EL (cell line): ENCODE measurements around the gene DEFB129.

Experiments used
- DNase-seq: peaks from one replicate; pipeline ENCODE4 v3.0.0-alpha.2; 2016

Gene DEFB129

DNA sequence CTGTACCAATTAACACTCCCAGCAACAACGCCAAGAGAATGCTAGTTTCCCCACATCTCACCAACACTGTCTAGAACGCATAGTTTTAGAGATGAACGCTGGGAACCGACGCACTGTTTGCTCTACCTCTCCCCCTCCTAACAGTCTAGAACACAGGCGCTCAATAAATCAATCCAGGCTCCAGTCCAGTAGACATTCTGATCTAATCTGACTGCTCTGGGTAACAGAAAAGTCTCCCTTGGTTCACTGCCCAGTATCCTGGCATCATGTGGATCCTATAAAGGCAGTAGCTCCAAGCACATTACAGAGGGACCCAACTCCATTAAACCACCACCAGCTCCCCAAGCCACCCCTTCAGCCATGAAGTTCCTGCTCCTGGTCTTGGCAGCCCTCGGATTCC lies 30.4 kb downstream of the DEFB129 start, which contains the start of gene DEFB132:
Gene DEFB132, plus strand, starts transcription at position 306 of the 400 bp plus-strand sequence. Its CDS starts 55 bp downstream, at position 361.
- no peak for DNase-seq

DNA sequence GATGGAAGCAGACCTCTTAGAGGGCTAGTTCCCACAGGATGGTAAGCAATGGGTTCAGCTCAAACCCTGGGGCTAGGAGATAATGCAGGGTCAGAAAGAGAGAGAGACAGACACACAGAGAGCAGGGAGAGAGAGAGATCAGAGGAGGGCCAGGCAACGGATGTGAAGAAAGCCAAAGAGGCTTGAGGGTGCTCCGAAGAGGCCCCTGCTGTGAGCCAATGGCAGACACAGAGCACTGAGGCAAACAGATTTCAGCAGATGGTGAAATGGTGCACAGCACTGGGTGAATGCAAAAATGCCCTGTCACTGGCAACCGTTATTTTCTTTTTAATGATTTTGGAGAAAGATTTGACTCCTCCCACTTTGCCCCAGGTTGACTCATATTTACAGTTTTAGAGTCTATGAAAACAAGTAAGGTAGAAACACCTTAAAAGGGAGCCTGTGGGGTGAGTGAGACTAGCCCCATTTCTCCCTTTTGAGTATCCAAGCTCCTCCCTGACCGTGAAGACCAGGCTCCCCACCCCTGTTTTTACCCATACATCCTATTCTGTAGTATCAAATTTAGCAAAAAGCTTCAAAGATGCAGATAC lies 31.3 kb downstream of the DEFB129 start:
- no peak for DNase-seq

DNA sequence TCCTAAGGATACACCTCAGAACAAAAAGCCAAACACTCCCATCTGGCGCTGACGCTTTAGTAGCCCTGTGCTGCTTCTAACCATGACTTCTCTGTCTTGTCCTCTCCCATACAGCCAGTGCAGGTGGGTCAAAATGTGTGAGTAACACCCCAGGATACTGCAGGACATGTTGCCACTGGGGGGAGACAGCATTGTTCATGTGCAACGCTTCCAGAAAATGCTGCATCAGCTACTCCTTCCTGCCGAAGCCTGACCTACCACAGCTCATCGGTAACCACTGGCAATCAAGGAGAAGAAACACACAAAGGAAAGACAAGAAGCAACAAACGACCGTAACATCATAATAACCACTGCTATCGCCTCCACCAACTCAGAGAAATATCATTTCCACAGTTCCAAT lies 31.9 kb downstream of the DEFB129 start:
- peak; percentile 26 for DNase-seq

DNA sequence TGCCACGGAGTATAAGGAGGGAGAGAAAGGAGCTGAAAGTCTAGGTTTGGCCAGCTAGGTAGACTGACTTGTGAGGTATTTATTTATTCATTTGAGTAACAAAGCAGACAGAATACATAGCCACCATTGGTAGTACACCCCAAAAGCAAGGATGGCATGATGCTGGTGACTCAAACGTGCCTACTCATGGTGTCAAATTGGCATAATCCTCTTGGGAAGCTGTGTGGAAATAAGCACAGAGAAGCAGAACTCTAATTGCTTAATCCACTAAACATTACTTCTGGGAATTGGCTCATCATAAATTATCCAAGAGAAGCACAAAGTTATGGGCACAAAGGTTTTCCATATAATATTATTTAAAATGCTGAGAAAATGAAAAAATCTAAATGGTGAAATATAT lies 32.9 kb downstream of the DEFB129 start:
- DNase-seq: no peak

DNA sequence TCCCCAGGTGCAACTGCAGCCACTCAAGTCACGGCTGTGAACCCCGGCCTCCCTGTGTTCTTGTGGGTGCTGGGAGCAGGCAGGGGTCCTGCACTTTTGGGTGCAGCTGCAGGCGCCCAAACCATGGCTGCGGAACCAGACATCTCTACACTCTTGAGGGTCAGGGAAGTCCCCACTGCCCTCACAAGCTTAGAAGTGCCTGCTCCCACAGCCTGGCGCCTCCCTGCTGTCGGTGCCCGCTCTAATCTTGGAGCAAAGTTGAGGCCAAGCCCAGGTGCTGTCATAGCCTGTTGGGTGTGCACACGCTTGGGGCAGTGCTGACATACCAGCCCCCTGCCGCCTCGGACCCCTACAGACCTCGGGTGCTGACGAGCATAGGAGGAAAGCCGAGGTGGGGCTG lies 36.6 kb downstream of the DEFB129 start:
- no peak for DNase-seq

DNA sequence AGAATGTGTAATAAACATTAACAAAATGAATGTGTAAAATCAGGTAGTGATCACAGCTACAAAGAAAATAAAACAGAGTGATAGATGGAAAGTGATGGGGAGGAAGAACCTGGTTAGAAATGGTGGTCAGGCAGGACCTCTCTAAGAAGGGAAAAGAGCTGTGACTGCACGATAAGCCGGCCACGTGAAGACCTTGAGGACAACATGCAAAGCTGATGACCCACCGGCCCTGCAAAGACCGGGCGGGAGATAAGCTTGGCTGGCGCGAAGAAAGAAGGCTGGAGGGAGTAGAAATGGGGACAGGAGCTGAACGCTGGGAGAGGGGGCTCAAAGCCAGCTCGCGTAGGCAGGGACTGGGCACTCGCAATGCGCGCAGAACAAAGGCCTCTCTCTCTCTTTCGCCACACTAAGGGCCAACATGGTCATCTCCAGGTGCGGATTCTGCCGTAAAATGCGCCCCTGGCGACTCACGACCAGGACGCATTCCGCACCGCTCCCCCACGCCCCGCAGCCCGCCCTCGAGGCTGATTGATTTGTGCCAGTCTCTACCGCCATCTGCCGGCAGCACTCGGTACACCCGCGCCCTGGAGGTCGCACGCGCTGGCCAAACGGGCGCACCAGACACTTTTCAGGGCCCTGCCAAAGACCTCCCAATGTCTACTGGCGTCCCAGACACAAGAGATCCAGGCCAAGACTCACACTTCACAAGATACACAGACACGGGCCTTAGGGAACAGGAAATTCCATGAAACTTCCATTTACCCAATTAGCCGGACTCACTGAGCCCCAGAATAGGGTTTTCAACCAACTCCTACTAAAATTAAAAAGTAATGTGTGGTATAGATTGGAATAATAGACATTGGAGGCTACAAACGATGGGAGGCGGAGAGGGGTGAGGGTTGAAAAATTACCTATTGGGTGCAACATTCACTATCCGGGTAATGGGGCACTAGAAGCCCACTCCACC lies 39.8 kb downstream of the DEFB129 start:
- DNase-seq: peak; percentile 75

DNA sequence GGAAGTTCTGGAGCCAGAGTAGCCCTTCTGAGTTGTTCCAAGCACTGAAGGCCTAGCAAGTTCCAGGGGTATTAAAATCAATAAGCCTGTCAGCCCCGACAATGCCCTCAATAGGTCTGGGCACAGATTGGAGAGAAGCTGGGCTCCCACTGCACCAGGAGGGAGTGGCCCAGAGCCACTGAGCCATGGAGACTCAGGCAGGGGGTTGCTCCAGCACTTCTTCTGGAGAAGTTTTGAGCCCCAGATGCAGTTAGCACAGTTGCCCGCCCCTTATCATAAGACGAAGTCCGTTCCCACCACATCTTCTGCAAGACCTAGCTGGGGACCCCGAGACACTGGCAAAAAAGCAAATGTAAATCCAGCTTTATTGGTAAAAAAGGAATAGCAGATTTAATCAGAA lies 43.5 kb downstream of the DEFB129 start:
- DNase-seq: no peak

DNA sequence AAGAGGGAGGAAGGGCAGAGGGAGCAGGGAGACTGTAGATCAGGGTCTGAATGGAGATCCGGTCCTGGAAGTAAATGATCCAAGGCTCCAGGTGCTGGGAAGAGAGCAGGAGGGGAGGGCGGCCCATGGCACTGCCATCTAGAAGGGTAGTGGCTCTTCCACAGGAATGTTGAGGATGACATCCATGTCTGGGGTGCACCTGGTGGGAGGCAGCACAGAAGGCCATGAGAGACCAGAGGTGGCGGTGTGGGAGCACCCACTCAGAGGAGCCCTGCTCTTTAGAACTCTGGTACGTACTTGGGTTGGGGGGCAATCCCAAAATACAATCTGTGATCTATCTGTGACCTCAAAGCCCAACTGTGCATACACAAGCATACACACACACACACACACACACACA lies 44.0 kb downstream of the DEFB129 start:
- no peak for DNase-seq

DNA sequence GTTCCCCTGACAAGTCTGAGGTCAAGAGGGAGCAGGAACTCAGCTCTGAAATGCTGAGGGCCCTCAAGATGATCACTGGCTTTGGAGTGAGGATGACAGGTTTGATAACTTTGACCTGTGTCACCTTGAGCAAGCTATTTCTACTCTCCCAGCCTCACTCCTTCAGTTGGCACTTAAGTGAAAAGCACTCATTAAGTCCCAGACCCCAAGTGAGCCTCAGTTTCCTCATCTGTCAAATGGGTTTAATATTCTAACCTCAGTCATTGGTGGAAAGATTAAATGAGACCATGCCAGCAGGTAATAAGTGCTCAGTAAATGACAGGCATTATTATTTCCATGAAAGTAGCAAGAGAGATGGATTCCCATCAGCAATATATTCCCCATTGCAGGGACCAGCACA lies 44.5 kb downstream of the DEFB129 start:
- DNase-seq: no peak

DNA sequence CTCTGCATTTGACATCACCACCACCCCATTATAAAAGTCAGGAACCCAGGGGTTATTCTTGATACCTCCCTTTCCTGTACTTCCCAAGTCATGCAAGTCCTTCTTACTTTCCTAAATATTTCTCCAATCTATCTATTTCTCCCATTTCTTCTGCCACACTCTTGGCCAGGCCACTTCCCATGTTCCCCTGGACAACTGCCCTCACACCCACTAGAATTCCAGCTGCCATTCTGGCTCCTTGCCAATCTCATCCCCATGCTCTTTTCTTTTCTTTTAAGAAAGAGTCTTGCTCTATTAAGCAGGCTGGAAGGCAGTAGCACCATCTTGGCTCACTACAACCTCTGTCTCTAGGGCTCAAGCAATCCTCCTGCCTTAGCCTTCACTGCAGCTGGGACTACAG lies 45.7 kb downstream of the DEFB129 start:
- DNase-seq: no peak

DNA sequence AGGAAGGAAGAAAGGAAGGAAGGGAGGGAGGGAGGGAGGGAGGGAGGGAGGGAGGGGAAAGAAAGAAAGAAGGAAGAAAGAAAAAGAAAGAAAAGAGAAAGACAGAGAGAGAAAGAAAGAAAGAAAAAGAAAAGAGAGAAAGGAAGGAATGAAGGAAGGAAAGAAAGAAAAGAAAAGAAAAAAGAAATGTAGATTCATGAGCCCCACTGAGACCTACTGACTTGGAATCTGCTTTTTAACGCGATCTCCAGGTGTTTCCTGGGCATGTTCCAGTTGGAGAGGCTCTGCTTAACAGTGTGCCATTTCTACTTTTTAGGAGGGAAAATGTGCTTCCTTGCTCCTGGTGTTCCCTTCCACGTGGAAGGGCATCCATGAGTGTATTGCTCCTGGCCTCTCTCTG lies 46.8 kb downstream of the DEFB129 start:
- DNase-seq: no peak

DNA sequence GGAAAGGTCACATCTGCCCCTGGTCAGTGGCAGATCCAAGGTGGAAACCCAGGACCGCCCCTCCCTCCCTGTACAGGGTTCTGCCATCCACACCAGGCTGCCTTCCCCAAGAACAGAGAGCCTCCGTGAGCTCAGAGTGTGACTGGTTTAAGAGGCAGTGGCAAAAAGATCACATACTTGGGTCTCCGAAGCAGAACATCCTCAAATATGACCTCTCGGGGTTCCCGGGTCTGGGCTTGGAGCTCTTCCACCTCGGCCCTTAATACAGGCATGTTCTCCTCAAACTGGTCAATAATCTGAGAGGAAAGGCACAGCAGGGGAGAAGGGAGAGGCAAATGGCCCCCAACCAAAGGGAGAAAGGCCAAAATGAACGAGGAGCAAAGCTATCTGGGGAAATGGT lies 48.7 kb downstream of the DEFB129 start:
- no peak for DNase-seq

DNA sequence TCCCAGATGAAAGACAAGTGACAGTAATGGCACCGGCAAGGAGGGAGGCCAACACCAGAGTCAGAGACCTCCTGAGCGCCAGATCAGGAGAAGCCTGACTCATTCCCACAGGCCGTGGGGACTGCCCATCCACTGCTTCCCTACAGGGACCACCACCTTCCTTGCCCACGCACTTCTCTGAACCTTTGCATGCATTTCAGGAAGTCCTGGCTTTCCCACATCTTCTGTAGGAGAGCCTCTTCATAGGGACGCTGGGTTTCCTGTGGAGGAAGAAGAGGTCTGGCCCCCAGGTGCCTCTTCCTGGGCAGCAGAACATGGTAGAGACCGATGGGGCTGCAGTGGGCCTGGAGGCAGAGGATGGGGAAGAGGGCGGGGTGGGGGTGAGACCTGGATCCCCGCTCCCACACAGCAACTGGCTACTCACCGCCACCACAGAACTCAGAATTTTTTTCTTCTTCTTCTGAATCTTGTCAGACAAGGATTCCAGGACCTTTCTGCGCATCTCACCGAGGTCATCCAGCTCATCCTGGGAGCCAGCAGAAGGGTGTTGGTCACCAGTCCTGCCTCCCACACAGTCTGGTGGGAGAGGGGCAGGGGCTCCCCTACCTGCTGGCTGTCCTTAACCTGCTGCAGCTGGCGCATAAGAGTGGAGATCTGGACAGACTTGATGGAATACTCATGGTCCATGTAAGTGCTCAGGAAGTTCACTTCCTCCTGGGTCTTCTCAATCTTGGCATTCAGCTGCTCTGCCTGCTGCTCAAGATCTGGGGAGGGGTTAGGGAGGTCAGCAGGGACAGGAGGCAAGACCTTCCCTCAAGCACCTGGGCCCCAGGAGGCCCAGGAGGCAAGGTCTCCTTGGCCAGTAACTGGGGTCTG lies 49.8 kb downstream of the DEFB129 start:
- DNase-seq: no peak

DNA sequence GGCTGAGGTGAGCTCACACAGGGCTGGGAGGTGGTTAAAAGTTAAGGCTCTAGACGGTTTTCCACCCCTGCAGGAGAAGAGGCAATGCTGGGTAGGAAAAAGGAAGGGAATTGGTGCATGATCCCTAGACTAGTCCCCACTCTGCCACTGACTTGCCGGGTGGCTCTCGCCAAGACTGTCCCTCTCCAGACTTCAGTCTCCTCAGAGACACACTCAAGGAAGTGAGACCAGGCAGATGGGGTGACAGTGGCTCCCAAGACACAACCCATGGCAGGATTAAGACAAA lies 50.4 kb downstream of the DEFB129 start:
- no peak for DNase-seq

DNA sequence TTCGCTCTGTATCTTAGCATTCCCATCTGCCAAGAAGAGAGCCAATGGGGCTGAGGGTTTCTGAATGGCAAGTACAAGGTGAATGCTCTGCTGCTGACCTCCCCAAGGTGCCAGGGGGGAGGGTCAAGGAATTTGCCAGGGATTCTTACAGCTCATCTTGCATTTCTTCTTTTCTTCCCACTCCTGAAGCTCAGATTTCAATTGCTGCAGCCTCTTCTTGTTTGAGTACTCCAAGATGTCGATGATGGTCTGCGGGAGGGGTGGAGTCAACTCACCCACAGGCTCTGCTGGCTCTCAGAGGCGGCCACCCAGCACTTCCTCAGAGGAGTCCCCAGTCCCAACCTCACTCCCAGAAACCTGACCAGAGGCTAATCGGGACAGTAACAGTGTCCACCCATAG lies 51.1 kb downstream of the DEFB129 start:
- no peak for DNase-seq

DNA sequence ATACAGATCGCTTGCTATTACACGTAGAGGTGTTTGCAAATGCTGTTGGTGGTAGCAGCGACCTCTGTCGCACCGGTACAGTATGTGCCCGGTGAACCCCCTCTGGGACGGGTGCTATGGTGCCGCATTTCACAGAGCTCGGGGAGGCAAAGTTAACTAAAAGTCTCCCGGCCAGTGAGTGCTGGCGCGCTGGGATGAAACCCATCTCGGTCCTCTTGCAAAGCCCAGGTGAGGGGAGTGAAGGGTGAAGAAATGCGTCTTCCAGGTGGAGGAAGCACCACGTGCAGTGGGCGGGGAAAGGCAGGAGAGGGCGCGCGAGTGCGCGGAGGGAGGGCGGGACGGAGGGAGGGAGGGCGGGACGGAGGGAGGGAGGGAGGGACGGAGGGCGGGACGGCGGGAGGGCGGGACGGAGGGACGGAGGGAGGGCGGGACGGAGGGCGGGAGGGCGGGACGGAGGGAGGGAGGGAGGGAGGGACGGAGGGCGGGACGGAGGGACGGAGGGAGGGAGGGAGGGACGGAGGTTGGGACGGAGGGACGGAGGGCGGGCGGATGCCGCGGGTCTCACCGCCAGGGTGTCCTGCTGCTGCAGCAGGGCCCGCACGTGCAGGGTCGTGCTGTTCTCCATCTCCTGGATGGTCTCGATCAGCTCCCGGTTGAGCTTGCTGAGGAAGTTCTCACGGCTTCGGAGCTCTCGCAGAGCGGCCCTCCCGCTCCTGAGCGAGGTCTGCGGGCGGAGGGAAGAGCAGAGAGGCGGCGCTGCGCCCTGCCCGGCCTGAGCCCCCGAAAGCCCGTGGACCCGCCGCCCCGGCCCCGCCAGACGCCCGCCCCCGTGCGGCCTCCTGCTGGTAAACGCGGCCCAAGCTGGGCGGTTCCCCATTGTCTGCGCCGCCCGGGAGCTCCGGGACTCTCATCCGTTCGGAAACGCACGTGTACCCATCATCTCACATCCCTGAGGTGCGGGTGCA lies 51.8 kb downstream of the DEFB129 start:
- no peak for DNase-seq
